ENCODE data around the gene EPB41.
"Not testable (repeated sequence)": the region's sequence is repeated elsewhere in the genome, so short reads cannot be mapped to it uniquely, and the experiment has no call there.

EPB41 gene

DNA sequence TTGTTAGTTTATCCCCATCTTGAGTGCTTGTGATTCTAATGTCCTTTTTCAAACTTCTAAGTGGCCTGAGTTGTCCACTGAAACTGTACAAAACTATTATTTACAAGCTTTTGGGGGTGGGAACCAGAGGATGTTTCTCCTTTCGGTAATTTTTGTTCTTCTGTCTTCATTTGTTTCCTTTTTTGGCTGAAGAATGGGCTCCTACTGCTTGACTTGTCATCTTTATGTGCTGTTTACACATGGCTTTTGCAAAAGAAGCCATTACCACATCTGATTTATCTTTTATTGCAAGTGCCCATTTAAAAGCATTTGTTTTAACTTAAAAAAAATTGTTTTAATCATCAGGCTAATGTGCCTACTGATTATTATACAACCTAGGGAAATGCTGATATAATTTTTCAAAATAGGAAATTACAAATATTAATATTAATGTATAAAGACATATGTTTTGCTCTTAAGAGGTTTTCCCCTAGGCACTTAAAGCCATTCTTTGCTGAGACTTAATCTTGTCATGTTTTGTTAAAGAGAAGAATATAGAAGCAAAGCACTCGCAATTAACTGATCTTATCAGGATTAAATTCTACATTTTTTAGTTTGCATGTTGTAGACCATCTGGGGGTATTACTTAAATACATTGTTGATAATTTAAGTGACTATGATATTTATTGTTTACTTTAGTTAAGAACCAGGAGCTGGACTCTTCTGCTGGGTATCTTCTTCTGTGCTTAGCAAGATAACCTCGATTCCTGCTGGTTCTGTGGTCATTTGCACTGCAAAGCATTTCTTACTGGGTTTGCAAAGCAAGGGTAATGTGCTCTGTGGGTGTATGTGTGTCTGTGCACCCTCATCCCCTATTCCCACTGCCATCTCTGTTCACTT is 169.2 kb downstream of the EPB41 start:
- H3K27ac ChIP-seq = no peak overlapping the region
- no peak for TF ChIP-seq CTCF (conservative IDR thresholded peaks at IDR 0.05; ENCODE audit: low read depth)
- no peak for DNase-seq (ENCODE audit: low spot score)
- ChIA-PET POLR2A (ENCODE audit: low non-redundant PET) (no interaction called here), CTCF (interaction anchor here (0.7 kb wide), 1 partner anchor 15 kb away, joined by 7 read pairs; no protein-coding TSS in a partner anchor)

DNA sequence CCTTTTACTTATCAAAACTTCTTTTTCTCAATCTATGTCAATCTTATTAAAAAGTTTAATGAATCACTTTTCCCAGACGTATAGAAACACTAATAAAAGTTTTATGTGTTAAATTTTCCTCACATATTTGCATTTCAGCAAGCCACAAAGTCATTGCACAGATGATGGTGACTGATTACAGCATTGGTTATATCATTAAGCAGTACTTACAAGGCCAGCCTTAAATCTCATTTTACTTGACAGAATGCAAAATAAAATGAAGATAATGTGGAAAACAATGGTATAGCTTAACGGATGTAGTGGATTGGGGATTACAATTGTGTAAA is 169.8 kb downstream of the EPB41 start:
- H3K27ac ChIP-seq = no peak overlapping the region
- ChIA-PET POLR2A (ENCODE audit: low non-redundant PET) (no interaction called here), CTCF (no interaction called here)
- TF ChIP-seq CTCF (conservative IDR thresholded peaks at IDR 0.05; ENCODE audit: low read depth) = no peak
- DNase-seq (ENCODE audit: low spot score) = no peak

DNA sequence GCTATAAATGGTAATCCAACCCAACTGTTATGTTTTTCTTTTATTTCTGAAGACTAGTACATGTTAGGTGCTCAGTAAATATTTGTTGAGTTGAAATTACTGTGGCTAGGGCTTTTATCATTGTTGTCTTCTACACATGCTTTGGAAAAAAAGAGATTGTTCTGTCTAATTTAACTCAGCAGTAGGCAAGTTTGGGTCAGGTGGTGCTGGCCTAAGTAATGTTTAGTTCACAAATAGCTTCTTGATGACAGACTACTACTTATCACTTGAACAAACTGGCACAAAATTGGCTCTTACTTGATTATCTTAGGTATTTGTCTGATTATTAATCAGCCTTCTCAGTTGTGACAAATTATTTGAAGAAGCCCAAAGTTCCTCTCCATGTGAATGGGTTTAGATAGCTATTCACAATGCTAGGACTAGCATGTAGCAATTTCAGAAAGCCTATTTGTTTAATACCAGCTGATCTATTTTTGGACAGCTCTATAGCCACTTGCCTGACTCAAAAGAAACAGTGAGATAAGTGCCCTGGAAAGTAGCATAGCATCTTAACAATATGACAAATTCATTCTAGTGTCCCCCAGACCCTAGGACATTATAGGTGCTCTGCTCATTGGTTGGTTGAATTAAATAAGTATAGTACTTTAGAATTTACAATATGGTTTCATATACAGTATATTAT is 176.7 kb downstream of the EPB41 start:
- ChIA-PET CTCF (no interaction called here), POLR2A (ENCODE audit: low non-redundant PET) (no interaction called here)
- DNase-seq (ENCODE audit: low spot score) = no peak
- no peak for TF ChIP-seq CTCF (conservative IDR thresholded peaks at IDR 0.05; ENCODE audit: low read depth)
- H3K27ac ChIP-seq = no peak overlapping the region

GRCh38 chr1:29092704-29093103 is 178.3 kb downstream of the EPB41 start:
- H3K27ac ChIP-seq; DNase-seq (ENCODE audit: low spot score); CTCF ChIA-PET; POLR2A ChIA-PET (ENCODE audit: low non-redundant PET): not testable (repeated sequence)

GRCh38 chr1:29094433-29094832 is 180.1 kb downstream of the EPB41 start:
- DNase-seq (ENCODE audit: low spot score) = no peak
- POLR2A ChIA-PET (ENCODE audit: low non-redundant PET) = no interaction called here
- no peak for TF ChIP-seq CTCF (conservative IDR thresholded peaks at IDR 0.05; ENCODE audit: low read depth)
- CTCF ChIA-PET = interaction anchor here (0.6 kb wide), 1 partner anchor 134 kb away, joined by 4 read pairs; no protein-coding TSS in a partner anchor
- no peak overlapping the region for H3K27ac ChIP-seq

DNA sequence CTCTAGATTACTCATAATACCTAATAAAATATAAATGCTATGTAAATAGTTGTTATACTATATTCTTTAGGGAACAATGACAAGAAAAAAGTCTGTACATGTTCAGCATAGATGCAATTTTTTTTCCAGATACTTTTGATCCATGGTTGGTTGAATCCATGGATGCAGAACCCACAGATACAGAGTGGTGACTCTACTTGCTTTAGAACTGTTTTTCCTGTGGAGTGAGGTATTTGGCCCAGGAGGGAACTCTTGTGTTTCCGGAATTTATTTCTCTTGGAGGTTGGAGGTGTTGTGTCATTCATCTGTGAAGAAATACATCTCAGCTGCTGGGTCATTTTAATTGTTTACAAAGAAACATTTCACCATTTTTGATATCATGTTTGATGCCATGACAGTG is 180.6 kb downstream of the EPB41 start:
- DNase-seq (ENCODE audit: low spot score) = no peak
- ChIA-PET POLR2A (ENCODE audit: low non-redundant PET) (interaction anchor here (0.6 kb wide), 1 partner anchor 27 kb away, joined by 3 read pairs; no protein-coding TSS in a partner anchor), CTCF (no interaction called here)
- H3K27ac ChIP-seq = no peak overlapping the region
- no peak for TF ChIP-seq CTCF (conservative IDR thresholded peaks at IDR 0.05; ENCODE audit: low read depth)

All from RWPE1 (cell line).